C4-2B (cell line): ENCODE data around the gene PLIN4.

ENCODE experiments used
- H3K27ac ChIP-seq: fragments of 450-650 bp; 2 replicates; pipeline ENCODE4 v1.5.1; 2017
- CTCF ChIP-seq: fragments of 450-650 bp; conservative IDR thresholded peaks from 2 replicates; pipeline ENCODE4 v1.5.1; 2017; ENCODE audit warnings: mild to moderate bottlenecking
- ZFX ChIP-seq: fragments of 450-650 bp; IDR thresholded peaks from 2 replicates; pipeline ENCODE4 v1.6.1; 2017

Gene PLIN4

GRCh38 chr19:4501691-4502090 lies 16.6 kb downstream of the PLIN4 start:
- no peak for TF ChIP-seq ZFX
- no peak for TF ChIP-seq CTCF
- no peak overlapping the region for H3K27ac ChIP-seq

DNA sequence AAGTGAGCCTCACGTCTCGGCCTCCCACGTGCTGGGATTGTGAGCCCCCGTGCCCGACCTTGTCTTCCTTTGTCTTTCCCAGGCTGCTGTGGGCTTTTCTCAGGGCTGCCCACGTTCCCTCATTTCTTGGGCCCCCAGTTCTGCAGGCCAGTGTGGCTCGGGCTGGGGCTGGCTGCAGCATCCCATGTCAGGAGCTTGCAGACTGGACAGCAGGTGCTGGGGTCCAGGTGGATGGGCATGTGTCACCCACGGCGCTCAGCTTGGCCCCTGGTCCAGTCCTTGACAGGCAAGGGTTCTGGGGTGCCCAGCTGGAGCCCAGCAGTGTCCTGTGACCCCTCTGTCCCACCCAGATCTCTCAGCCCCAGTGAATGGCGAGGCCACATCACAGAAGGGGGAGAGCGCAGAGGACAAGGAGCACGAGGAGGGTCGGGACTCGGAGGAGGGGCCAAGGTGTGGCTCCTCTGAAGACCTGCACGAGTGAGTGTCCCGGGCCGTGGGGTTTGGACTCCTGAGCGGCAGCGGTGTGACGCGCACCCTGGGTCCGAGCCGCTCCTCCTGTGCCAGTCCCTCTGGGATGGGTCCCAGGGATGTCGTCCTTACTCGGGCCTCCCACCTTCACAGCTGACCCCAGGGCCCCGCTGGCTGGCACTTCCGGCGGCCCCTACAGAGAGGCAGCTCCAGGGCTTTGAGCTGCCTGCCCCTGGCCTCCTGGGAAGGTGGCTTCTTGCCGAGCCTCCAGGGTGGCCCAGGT lies 17.3 kb downstream of the PLIN4 start:
- TF ChIP-seq CTCF (no peak), ZFX (no peak)
- no peak overlapping the region for H3K27ac ChIP-seq

GRCh38 chr19:4499855-4500254 lies 18.4 kb downstream of the PLIN4 start:
- TF ChIP-seq ZFX (no peak), CTCF (no peak)
- no peak overlapping the region for H3K27ac ChIP-seq

DNA sequence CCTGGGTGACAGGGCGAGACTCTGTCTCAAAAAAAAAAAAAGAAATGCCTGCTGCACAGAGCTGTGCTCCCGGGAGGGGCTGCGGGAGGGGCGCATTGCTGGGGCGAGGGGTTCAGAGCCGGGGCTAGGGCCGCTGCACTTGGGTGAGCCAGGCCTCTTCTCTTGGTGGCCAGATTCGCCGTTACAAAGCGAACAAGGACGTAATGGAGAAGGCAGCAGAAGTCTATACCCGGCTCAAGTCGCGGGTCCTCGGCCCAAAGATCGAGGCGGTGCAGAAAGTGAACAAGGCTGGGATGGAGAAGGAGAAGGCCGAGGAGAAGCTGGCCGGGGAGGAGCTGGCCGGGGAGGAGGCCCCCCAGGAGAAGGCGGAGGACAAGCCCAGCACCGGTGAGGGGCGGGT lies 19.0 kb downstream of the PLIN4 start:
- H3K27ac ChIP-seq = no peak overlapping the region
- no peak for TF ChIP-seq ZFX
- no peak for TF ChIP-seq CTCF

GRCh38 chr19:4498694-4499093 lies 19.6 kb downstream of the PLIN4 start:
- no peak overlapping the region for H3K27ac ChIP-seq
- no peak for TF ChIP-seq CTCF
- no peak for TF ChIP-seq ZFX

- TF ChIP-seq ZFX (no peak), CTCF (no peak)
These were observed 20.4 kb downstream of the PLIN4 start for GRCh38 chr19:4497770-4498389.

DNA sequence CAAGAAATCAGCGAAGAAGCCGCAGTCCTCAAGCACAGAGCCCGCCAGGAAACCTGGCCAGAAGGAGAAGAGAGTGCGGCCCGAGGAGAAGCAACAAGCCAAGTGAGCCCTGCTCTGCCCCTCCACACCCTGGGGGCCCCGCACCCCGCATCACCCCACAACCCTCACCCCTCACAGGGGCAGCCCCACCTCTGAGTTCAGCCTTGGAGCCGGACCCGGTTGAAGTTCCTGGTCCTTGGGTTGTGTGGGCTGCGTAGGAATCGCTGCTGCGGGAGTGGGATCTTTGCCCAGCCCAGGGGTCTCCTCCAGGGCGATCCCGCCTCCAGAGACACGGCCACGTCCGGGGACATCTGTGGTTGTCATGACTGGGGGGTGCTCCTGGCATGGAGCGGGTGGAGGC lies 22.0 kb downstream of the PLIN4 start:
- no peak for TF ChIP-seq CTCF
- no peak for TF ChIP-seq ZFX
- H3K27ac ChIP-seq = no peak overlapping the region

More at GRCh38 chr19:4497770-4498389, 20.4 kb downstream of the PLIN4 start:
- no peak overlapping the region for H3K27ac ChIP-seq
